HG03354 (cell line): ENCODE data around the gene SRGAP1.
"Not testable (repeated sequence)": the region's sequence is repeated elsewhere in the genome, so short reads cannot be mapped to it uniquely, and the experiment has no call there.

Source experiments
- ATAC-seq: cut with Tn5 transposase; IDR thresholded peaks from one replicate; pipeline ENCODE4 v1.9.1; 2021; ENCODE audit warnings: mild to moderate bottlenecking; ENCODE audit not compliant: unreplicated experiment, poor library complexity, severe bottlenecking

SRGAP1 gene

GRCh38 chr12:64090047-64090446 lies 245.5 kb downstream of the SRGAP1 start:
- ATAC-seq = no peak

GRCh38 chr12:64091186-64091585 lies 246.7 kb downstream of the SRGAP1 start:
- no peak for ATAC-seq

- ATAC-seq = no peak
These were observed 248.2 kb downstream of the SRGAP1 start for GRCh38 chr12:64092507-64093196.

- no peak for ATAC-seq
These were observed 249.2 kb downstream of the SRGAP1 start for GRCh38 chr12:64093689-64094088.

- ATAC-seq = no peak
These were observed 253.0 kb downstream of the SRGAP1 start for GRCh38 chr12:64097366-64098105.

GRCh38 chr12:64098709-64099354 lies 254.3 kb downstream of the SRGAP1 start:
- no peak for ATAC-seq

- ATAC-seq = no peak
These were observed 254.9 kb downstream of the SRGAP1 start for GRCh38 chr12:64099397-64099796.

- ATAC-seq = no peak
These were observed 257.8 kb downstream of the SRGAP1 start for GRCh38 chr12:64102339-64102738.

GRCh38 chr12:64103825-64104740 lies 259.6 kb downstream of the SRGAP1 start:
- ATAC-seq = no peak

GRCh38 chr12:64105026-64105425 lies 260.5 kb downstream of the SRGAP1 start:
- ATAC-seq = no peak

- peak; percentile 43 for ATAC-seq
These were observed 263.3 kb downstream of the SRGAP1 start for GRCh38 chr12:64107776-64108175.

- no peak for ATAC-seq
These were observed 265.2 kb downstream of the SRGAP1 start for GRCh38 chr12:64109706-64110105.

GRCh38 chr12:64110864-64111263 lies 266.4 kb downstream of the SRGAP1 start:
- no peak for ATAC-seq

GRCh38 chr12:64116969-64117368 lies 272.5 kb downstream of the SRGAP1 start:
- no peak for ATAC-seq

GRCh38 chr12:64120568-64120967 lies 276.1 kb downstream of the SRGAP1 start:
- ATAC-seq = no peak

GRCh38 chr12:64121086-64121485 lies 276.6 kb downstream of the SRGAP1 start:
- ATAC-seq = not testable (repeated sequence)

- no peak for ATAC-seq
These were observed 277.7 kb downstream of the SRGAP1 start for GRCh38 chr12:64122154-64122553.

GRCh38 chr12:64122995-64123394 lies 278.5 kb downstream of the SRGAP1 start:
- ATAC-seq = no peak

- no peak for ATAC-seq
These were observed 278.9 kb downstream of the SRGAP1 start for GRCh38 chr12:64123448-64123847.
